ENCODE data around the gene SELENBP1.

Gene SELENBP1

GRCh38 chr1:151315565-151316235, 56.8 kb downstream of the SELENBP1 start:
- H3K36me3 ChIP-seq (ENCODE audit: control insufficient read depth in 1 of 2, insufficient read depth in 2 of 2, low read length in 2 of 2) = peaks cover 42 to 46% of the 10 kb centered on the region in 2 donors
- no peak overlapping the region for H3K4me3 ChIP-seq (ENCODE audit: low read depth in 1 of 2, low read length in 2 of 2)
- peaks cover 23 to 44% of the 10 kb centered on the region in 2 donors for H3K4me1 ChIP-seq (ENCODE audit: control insufficient read depth in 1 of 2, insufficient read depth in 2 of 2, low read length in 2 of 2)

More at GRCh38 chr1:151315565-151316235, 56.8 kb downstream of the SELENBP1 start:
- Histone ChIP-seq H3K27me3 (ENCODE audit: low read depth, low read length) (no peaks in the 10 kb centered on the region), H3K27ac (ENCODE audit: low read length) (no peak overlapping the region), H3K9me3 (ENCODE audit: control insufficient read depth in 1 of 2, low read length in 2 of 2) (no peaks in the 10 kb centered on the region)

Measured in muscle layer of duodenum (tissue), 2 donors.